Vagina (tissue), 2 donors: ENCODE results near the gene SSR1.

Experiments used
- POLR2A ChIP-seq, 2 donors: fragments of 450-650 bp; IDR thresholded peaks; one replicate each; pipeline ENCODE4 v1.6.1; 2017; ENCODE audit warnings: antibody characterized with exemption in 2 of 2, mild to moderate bottlenecking in 2 of 2, moderate library complexity in 2 of 2
- TF ChIP-seq, protein P1 (sequence below), 3 experiments: fragments of 450-650 bp in 2 of 3; fragments of 200-600 bp in 1 of 3; sonication (generic) in 1 of 3; IDR thresholded peaks; one replicate each; pipeline ENCODE4 v1.5.1; 2017 to 2019; ENCODE audit warnings: antibody characterized with exemption in 3 of 3, mild to moderate bottlenecking in 2 of 3, moderate library complexity in 2 of 3

DNA sequence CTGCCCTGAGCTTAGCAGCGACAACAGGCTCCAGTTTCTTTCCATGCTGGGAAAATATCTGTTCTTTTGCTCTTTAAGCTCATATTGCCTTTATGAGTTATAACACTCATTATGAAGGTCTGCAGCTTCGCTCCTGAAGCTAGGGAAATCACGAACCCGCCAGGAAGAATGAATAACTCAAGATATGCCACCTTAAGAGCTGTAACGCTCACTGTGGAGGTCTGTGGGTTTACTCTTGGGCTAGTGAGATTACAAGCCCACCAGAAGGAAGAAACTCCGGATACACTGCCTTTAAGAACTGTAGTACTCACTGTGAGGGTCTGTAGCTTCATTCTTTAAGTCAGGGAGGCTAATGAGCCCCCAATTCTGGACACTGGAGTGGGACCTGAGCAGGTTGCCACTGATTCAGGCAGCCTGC is 3.0 kb upstream of the SSR1 start:
- TF ChIP-seq, protein P1, sequence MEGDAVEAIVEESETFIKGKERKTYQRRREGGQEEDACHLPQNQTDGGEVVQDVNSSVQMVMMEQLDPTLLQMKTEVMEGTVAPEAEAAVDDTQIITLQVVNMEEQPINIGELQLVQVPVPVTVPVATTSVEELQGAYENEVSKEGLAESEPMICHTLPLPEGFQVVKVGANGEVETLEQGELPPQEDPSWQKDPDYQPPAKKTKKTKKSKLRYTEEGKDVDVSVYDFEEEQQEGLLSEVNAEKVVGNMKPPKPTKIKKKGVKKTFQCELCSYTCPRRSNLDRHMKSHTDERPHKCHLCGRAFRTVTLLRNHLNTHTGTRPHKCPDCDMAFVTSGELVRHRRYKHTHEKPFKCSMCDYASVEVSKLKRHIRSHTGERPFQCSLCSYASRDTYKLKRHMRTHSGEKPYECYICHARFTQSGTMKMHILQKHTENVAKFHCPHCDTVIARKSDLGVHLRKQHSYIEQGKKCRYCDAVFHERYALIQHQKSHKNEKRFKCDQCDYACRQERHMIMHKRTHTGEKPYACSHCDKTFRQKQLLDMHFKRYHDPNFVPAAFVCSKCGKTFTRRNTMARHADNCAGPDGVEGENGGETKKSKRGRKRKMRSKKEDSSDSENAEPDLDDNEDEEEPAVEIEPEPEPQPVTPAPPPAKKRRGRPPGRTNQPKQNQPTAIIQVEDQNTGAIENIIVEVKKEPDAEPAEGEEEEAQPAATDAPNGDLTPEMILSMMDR (IDR thresholded peaks at IDR 0.05), result no peak
- no peak for TF ChIP-seq POLR2A (IDR thresholded peaks at IDR 0.05)
